A673 (cell line): Measurements from ENCODE around the gene CENPN.

Experiments used
- CTCF ChIP-seq: fragments of 300-800, 200-600 bp; sonication (generic); conservative IDR thresholded peaks from 2 replicates; pipeline ENCODE4 v1.5.1; 2017; ENCODE audit warnings: low read depth, mild to moderate bottlenecking, antibody characterized with exemption, low read length, moderate library complexity, mixed read lengths
- EZH2 ChIP-seq: fragments of 200-600 bp; sonication (generic); IDR thresholded peaks from 2 replicates; pipeline ENCODE4 v1.6.1; 2017; ENCODE audit warnings: borderline replicate concordance, low read depth, mild to moderate bottlenecking, mixed read lengths, antibody characterized with exemption, low read length; ENCODE audit not compliant: poor library complexity, severe bottlenecking

- TF ChIP-seq CTCF (no peak), EZH2 (no peak)
These were observed 23.1 kb downstream of the CENPN start for GRCh38 chr16:81029930-81030604.
